AG10803 (cell line): ENCODE measurements around the gene MPHOSPH6.

Experiments
- DNase-seq: peaks from one replicate; pipeline ENCODE4 v3.0.0; 2010; ENCODE audit warnings: low read depth
- H3K4me3 ChIP-seq: 2 replicates; pipeline ENCODE4 v1.5.1; 2011; ENCODE audit warnings: mild to moderate bottlenecking, low read length, control low read depth
- TF ChIP-seq, protein P1 (sequence below): conservative IDR thresholded peaks from 2 replicates; pipeline ENCODE4 v1.5.1; 2011; ENCODE audit warnings: mild to moderate bottlenecking, low read length, control low read depth, inconsistent platforms

MPHOSPH6 gene

DNA sequence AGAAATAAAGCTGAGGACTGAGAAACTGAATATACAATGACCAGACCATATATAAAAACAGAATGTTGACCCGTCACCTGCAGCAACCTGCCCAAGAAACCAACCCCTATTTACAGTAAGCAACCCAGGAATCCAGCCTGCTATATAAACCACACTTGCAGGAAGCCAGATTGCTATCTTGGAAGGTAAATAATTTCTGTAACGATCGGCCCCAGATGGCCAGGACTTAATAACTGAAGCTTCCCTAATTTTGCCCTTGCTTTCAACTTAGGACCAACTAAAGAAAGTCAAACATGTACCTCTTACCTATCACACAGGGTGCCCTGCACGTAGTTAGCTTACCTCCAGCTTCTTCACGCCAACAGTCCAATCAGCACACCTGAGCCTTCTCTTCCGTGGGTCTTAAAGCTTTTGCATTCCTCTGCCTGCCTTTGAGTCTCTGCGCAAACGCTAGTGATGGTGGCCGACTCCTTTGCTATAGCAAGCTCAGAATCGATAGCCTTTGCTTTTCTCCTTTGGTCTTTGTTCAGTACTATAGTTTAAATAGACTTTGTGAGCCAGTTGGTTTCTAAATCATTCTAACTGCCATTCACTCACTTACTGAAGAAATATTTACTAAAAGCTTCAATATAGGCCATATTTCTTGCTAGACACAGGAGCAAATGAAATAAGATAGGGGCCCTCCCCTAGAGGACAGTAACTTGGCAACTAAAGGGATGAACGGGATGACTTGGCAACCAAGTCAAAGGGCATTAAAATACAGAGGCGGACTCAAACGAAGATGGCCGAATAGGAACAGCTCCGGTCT is 31.3 kb downstream of the MPHOSPH6 start:
- no peak for DNase-seq
- H3K4me3 ChIP-seq, result no peak overlapping the region
- TF ChIP-seq, protein P1, sequence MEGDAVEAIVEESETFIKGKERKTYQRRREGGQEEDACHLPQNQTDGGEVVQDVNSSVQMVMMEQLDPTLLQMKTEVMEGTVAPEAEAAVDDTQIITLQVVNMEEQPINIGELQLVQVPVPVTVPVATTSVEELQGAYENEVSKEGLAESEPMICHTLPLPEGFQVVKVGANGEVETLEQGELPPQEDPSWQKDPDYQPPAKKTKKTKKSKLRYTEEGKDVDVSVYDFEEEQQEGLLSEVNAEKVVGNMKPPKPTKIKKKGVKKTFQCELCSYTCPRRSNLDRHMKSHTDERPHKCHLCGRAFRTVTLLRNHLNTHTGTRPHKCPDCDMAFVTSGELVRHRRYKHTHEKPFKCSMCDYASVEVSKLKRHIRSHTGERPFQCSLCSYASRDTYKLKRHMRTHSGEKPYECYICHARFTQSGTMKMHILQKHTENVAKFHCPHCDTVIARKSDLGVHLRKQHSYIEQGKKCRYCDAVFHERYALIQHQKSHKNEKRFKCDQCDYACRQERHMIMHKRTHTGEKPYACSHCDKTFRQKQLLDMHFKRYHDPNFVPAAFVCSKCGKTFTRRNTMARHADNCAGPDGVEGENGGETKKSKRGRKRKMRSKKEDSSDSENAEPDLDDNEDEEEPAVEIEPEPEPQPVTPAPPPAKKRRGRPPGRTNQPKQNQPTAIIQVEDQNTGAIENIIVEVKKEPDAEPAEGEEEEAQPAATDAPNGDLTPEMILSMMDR, result no peak

- H3K4me3 ChIP-seq, result no peak overlapping the region
- TF ChIP-seq, protein P1, result no peak
- no peak for DNase-seq
These were observed 32.2 kb downstream of the MPHOSPH6 start for GRCh38 chr16:82137822-82138167.

DNA sequence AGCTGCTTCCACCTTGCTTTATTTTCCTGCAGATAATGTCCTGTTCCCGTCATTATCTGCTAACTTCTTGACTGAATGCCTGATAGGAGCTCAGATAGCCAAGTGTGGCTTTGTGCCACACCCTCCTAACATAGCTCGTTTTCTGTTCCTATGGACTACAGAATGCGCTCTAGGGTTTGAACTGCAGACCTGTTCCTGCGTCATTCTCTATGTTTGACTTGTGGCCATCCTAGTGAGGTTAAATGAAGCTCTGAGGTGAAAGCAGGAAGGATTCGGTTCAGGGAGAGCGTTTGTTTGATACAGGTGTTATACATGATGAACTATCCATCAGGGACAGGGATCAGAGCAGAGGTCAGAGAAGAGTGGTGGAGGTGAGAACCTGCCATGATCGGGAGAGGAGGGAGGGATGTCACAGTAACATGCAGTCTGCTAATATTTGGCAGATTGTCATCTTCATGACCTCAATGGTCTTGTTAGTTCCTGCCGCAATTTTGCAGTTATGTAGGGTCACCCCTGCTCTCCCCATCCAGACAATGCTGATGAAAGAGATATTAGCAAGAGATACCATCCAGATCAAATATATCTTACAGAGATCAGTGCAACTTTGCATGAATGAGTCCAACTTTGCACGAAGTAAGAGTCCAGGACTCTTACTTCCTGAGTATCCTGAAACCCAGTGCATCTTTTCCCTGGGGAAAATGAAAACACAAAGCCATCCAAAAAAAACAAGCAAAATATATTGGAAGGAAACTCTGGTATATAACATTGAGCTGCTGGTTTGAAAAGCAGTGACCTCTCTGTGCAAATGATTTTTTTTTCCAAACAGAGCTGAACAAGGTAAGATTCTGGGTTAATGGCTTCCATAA is 32.8 kb downstream of the MPHOSPH6 start:
- no peak overlapping the region for H3K4me3 ChIP-seq
- TF ChIP-seq, protein P1, result no peak
- no peak for DNase-seq

GRCh38 chr16:82135844-82136243 is 34.2 kb downstream of the MPHOSPH6 start:
- TF ChIP-seq, protein P1, result no peak
- no peak overlapping the region for H3K4me3 ChIP-seq
- DNase-seq, result no peak

DNA sequence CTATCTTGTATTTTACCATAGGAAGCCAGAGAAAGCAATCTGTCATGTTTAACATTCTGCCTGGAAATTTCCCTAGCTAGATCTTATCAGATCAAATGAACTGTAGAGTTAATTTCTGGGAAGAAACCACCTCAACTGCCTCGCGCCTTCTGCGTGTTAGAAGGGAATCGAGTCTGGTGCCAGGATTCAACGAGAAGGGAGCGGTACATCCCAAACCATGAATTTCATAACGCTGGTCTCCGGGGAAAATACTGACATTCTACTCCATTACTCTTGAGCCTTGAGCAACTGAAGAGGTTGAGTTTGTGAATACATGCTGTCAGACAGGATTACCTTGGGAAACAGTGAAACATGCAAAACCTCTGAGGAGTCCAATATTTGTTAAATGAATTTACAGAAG is 35.2 kb downstream of the MPHOSPH6 start:
- TF ChIP-seq, protein P1, result no peak

DNA sequence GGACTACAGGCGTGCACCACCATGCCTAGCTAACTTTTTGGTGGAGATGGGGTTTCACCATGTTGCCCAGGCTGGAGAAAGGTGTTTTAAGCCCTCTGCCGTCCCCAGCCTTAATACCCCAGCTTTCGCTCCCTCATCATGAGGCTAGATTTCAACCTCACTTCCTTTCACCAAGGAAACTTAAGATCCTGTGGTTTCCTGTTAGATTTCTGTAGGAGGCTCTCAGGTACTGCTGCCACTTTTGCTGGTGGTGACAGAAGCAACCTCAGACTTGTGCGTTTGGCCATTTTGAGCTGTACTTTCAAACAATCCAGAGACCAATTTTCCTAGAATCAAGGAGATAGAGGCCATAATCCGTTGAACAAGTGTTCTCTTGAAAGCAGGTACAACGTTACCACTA is 36.2 kb downstream of the MPHOSPH6 start:
- no peak overlapping the region for H3K4me3 ChIP-seq
- TF ChIP-seq, protein P1, result no peak
- DNase-seq, result no peak

More for the DNA sequence above, 35.2 kb downstream of the MPHOSPH6 start:
- DNase-seq, result no peak
- no peak overlapping the region for H3K4me3 ChIP-seq
